Endometrium (tissue), 2 donors: ENCODE data around the gene CSMD2.

Experiments used
- FAIRE-seq: peaks from 2 replicates; lab custom pipeline; 2012; peaks lifted over from hg19 to GRCh38; lab: Jason Lieb, UNC
- donor health status: control.
- donor health status: control.

The CSMD2 gene

GRCh38 chr1:33899746-33900145, 265.3 kb downstream of the CSMD2 start:
- FAIRE-seq, result no peak

GRCh38 chr1:33898881-33899280, 266.1 kb downstream of the CSMD2 start:
- no peak for FAIRE-seq

GRCh38 chr1:33898406-33898805, 266.6 kb downstream of the CSMD2 start:
- FAIRE-seq, result no peak

GRCh38 chr1:33897092-33897725, 267.8 kb downstream of the CSMD2 start:
- no peak for FAIRE-seq

GRCh38 chr1:33895976-33896375, 269.1 kb downstream of the CSMD2 start:
- FAIRE-seq, result no peak

- no peak for FAIRE-seq
Measured at GRCh38 chr1:33895396-33895795, 269.6 kb downstream of the CSMD2 start.

- no peak for FAIRE-seq
Measured at GRCh38 chr1:33893147-33893830, 271.7 kb downstream of the CSMD2 start.

- no peak for FAIRE-seq
Measured at GRCh38 chr1:33886496-33886895, 278.5 kb downstream of the CSMD2 start.

GRCh38 chr1:33880305-33880704, 284.7 kb downstream of the CSMD2 start:
- FAIRE-seq, result no peak

GRCh38 chr1:33878392-33878791, 286.6 kb downstream of the CSMD2 start:
- no peak for FAIRE-seq

- no peak for FAIRE-seq
Measured at GRCh38 chr1:33876970-33877650, 287.9 kb downstream of the CSMD2 start.

GRCh38 chr1:33875862-33876261, 289.2 kb downstream of the CSMD2 start:
- no peak for FAIRE-seq

GRCh38 chr1:33874636-33875035, 290.4 kb downstream of the CSMD2 start:
- no peak for FAIRE-seq

- no peak for FAIRE-seq
Measured at GRCh38 chr1:33872683-33873082, 292.3 kb downstream of the CSMD2 start.

GRCh38 chr1:33872275-33872674, 292.8 kb downstream of the CSMD2 start:
- no peak for FAIRE-seq

- no peak for FAIRE-seq
Measured at GRCh38 chr1:33867684-33868083, 297.3 kb downstream of the CSMD2 start.

GRCh38 chr1:33866281-33866680, 298.7 kb downstream of the CSMD2 start:
- no peak for FAIRE-seq

GRCh38 chr1:33864460-33865389, 300.3 kb downstream of the CSMD2 start:
- no peak for FAIRE-seq

GRCh38 chr1:33863779-33864178, 301.3 kb downstream of the CSMD2 start, which contains the start of gene HMGB4:
TSS of gene HMGB4 (plus strand) at chr1:33864079. CDS start at chr1:33864192, 113 bp downstream.
- FAIRE-seq, result no peak

GRCh38 chr1:33860671-33861070, 304.4 kb downstream of the CSMD2 start:
- no peak for FAIRE-seq

GRCh38 chr1:33854091-33854490, 310.9 kb downstream of the CSMD2 start:
- no peak for FAIRE-seq

- FAIRE-seq, result no peak
Measured at GRCh38 chr1:33853431-33853830, 311.6 kb downstream of the CSMD2 start.
